ENCODE data around the gene NXN. TPM values are rescaled to one million over a fixed set of nuclear protein-coding genes. Genes with fewer than 3 reads are reported as not detected.
A peak's percentile ranks its signal among the peaks of the same experiment; 100 is the strongest.

Gene NXN
- total RNA-seq = 10 to 100 TPM; 11.3 to 51.6 (median 31.8) TPM

GRCh38 chr17:979539-980405 lies at the start of gene NXN:
TSS of gene NXN (minus strand) at chr17:979776.
- TF ChIP-seq CTCF (IDR thresholded peaks at IDR 0.05) (no peak), POLR2A (IDR thresholded peaks at IDR 0.05) (no peak)
- DNase-seq (ENCODE audit: low spot score in 2 of 2) = peak; percentile 68 to 96
- H3K4me3 ChIP-seq (ENCODE audit: low read depth, poor library complexity, severe bottlenecking) = peak within 1 kb of the TSS; percentile 45
- intact Hi-C loops (cut with DNase I; ENCODE audit: low total_unique reads) = loop anchor here (2.0 kb wide), 1 partner anchor 183 kb away; no protein-coding TSS in a partner anchor
- WGBS, 2 donors = 3 to 4% methylated on average over 30 to 44 of the region's 94 CpGs

- 75 to 88% methylated on average over 7 of the region's 9 CpGs for WGBS, 2 donors
- no peak for DNase-seq (ENCODE audit: low spot score in 2 of 2)
- intact Hi-C loops (cut with DNase I; ENCODE audit: low total_unique reads) = no loop called here
- no peak for TF ChIP-seq CTCF (IDR thresholded peaks at IDR 0.05)
- no peak for TF ChIP-seq POLR2A (IDR thresholded peaks at IDR 0.05)
- no peak overlapping the region for H3K4me3 ChIP-seq (ENCODE audit: low read depth, poor library complexity, severe bottlenecking)
Observed at GRCh38 chr17:1027044-1027443, 47.5 kb upstream of the NXN start.

GRCh38 chr17:1026599-1026975 lies 47.0 kb upstream of the NXN start:
- intact Hi-C loops (cut with DNase I; ENCODE audit: low total_unique reads) = no loop called here
- DNase-seq (ENCODE audit: low spot score in 2 of 2) = no peak
- no peak for TF ChIP-seq POLR2A (IDR thresholded peaks at IDR 0.05)
- TF ChIP-seq CTCF (IDR thresholded peaks at IDR 0.05) = no peak
- 95 to 96% methylated on average over 10 of the region's 10 CpGs for WGBS, 2 donors
- H3K4me3 ChIP-seq (ENCODE audit: low read depth, poor library complexity, severe bottlenecking) = no peak overlapping the region

GRCh38 chr17:1025733-1026598 lies 46.4 kb upstream of the NXN start:
- H3K4me3 ChIP-seq (ENCODE audit: low read depth, poor library complexity, severe bottlenecking) = no peak overlapping the region
- intact Hi-C loops (cut with DNase I; ENCODE audit: low total_unique reads) = no loop called here
- TF ChIP-seq CTCF (IDR thresholded peaks at IDR 0.05) (no peak), POLR2A (IDR thresholded peaks at IDR 0.05) (no peak)
- DNase-seq (ENCODE audit: low spot score in 2 of 2) = no peak
- WGBS, 2 donors = 92 to 93% methylated on average over 27 to 29 of the region's 30 CpGs

- intact Hi-C loops (cut with DNase I; ENCODE audit: low total_unique reads) = no loop called here
- DNase-seq (ENCODE audit: low spot score in 2 of 2) = no peak
- WGBS, 2 donors = 56 to 84% methylated on average over 23 to 24 of the region's 27 CpGs
- no peak overlapping the region for H3K4me3 ChIP-seq (ENCODE audit: low read depth, poor library complexity, severe bottlenecking)
- TF ChIP-seq CTCF (IDR thresholded peaks at IDR 0.05) = no peak
- no peak for TF ChIP-seq POLR2A (IDR thresholded peaks at IDR 0.05)
Observed at GRCh38 chr17:1024076-1024475, 44.5 kb upstream of the NXN start.
